Caco-2 (cell line): ENCODE measurements around the gene PKDREJ. TPM values are rescaled to one million over a fixed set of nuclear protein-coding genes. Genes with fewer than 3 reads are reported as not detected.

ENCODE experiments used
- BruUV-seq: library from RNA; stranded (reverse); fragments of 400-500 nt; replicated peaks from 2 replicates; lab custom pipeline; 2021; lab: Mats Ljungman, UMichigan
- CTCF ChIA-PET: fragments of 300-600 bp; sonication (Branson Sonifier 250); formaldehyde crosslinking; loops from one replicate; lab custom pipeline; 2022; ENCODE audit warnings: antibody characterized with exemption; lab: Charles Lee
- POLR2A ChIA-PET: fragments of 300-600 bp; sonication (Branson Sonifier 250); formaldehyde crosslinking; loops from one replicate; lab custom pipeline; 2022; ENCODE audit warnings: antibody characterized with exemption; lab: Charles Lee
- DNase-seq, 2 experiments: peaks; one replicate each; pipeline versions ENCODE4 v3.0.0 to v3.0.0-alpha.2; 2020 to 2022
- H3K27me3 ChIP-seq: replicated peaks from 2 replicates; pipeline ENCODE4 v1.6.0; 2011; ENCODE audit warnings: low read length; ENCODE audit not compliant: control insufficient read depth, insufficient read depth
- H3K36me3 ChIP-seq: 2 replicates; pipeline ENCODE4 v1.5.1; 2011; ENCODE audit warnings: low read length; ENCODE audit not compliant: control insufficient read depth, insufficient read depth
- H3K4me1 ChIP-seq: fragments of 250-450 bp; sonication (Bioruptor Pico); 2 replicates; pipeline ENCODE4 v1.5.1; 2020; ENCODE audit warnings: mild to moderate bottlenecking
- H3K4me3 ChIP-seq: 2 replicates; pipeline ENCODE4 v1.5.1; 2011; ENCODE audit warnings: low read depth, mild to moderate bottlenecking, control low read depth, low read length
- H3K9me3 ChIP-seq: fragments of 250-450 bp; sonication (Bioruptor Pico); 2 replicates; pipeline ENCODE4 v1.5.1; 2020; ENCODE audit warnings: mild to moderate bottlenecking, moderate library complexity
- H3K27ac Mint-ChIP-seq: one replicate; pipeline ENCODE4 v1.8.0; 2022; ENCODE audit warnings: mixed read lengths; ENCODE audit not compliant: unreplicated experiment
- H3K27me3 Mint-ChIP-seq: one replicate; pipeline ENCODE4 v1.8.0; 2022; ENCODE audit warnings: mixed read lengths; ENCODE audit not compliant: insufficient read depth, unreplicated experiment
- H3K36me3 Mint-ChIP-seq: one replicate; pipeline ENCODE4 v1.8.0; 2022; ENCODE audit warnings: mild to moderate bottlenecking, mixed read lengths; ENCODE audit not compliant: insufficient read depth, unreplicated experiment
- H3K4me1 Mint-ChIP-seq: one replicate; pipeline ENCODE4 v1.8.0; 2022; ENCODE audit warnings: low read depth, mixed read lengths; ENCODE audit not compliant: unreplicated experiment
- H3K4me3 Mint-ChIP-seq: one replicate; pipeline ENCODE4 v1.8.0; 2022; ENCODE audit warnings: mild to moderate bottlenecking, moderate library complexity, mixed read lengths; ENCODE audit not compliant: unreplicated experiment
- H3K9me3 Mint-ChIP-seq: one replicate; pipeline ENCODE4 v1.8.0; 2022; ENCODE audit warnings: mixed read lengths; ENCODE audit not compliant: unreplicated experiment
- intact Hi-C: fragments of 100-400 bp; cut with micrococcal nuclease; formaldehyde crosslinking; loops from one replicate; pipeline ENCODE4 v1.10.0; 2022; ENCODE audit not compliant: unreplicated experiment
- total RNA-seq: library from RNA; stranded (reverse); gene quantifications from 2 replicates; pipeline ENCODE4 v1.2.3, GENCODE V29; 2022
- TF ChIP-seq, protein P1 (sequence below), 2 experiments: fragments of 200-600 bp in 1 of 2; IDR thresholded peaks; 1 replicate in 1 of 2; 2 replicates in 1 of 2; pipeline versions ENCODE4 v1.5.1 to v1.8.0; 2011 to 2022; ENCODE audit warnings: antibody characterized with exemption in 1 of 2, control low read depth in 1 of 2, inconsistent platforms in 1 of 2, low read depth in 1 of 2, low read length in 1 of 2, mild to moderate bottlenecking in 1 of 2, moderate library complexity in 1 of 2; ENCODE audit not compliant: insufficient read depth in 1 of 2, severe bottlenecking in 1 of 2, unreplicated experiment in 1 of 2

PKDREJ gene
- total RNA-seq, 1 experiment from 2014 or later: not detected

DNA sequence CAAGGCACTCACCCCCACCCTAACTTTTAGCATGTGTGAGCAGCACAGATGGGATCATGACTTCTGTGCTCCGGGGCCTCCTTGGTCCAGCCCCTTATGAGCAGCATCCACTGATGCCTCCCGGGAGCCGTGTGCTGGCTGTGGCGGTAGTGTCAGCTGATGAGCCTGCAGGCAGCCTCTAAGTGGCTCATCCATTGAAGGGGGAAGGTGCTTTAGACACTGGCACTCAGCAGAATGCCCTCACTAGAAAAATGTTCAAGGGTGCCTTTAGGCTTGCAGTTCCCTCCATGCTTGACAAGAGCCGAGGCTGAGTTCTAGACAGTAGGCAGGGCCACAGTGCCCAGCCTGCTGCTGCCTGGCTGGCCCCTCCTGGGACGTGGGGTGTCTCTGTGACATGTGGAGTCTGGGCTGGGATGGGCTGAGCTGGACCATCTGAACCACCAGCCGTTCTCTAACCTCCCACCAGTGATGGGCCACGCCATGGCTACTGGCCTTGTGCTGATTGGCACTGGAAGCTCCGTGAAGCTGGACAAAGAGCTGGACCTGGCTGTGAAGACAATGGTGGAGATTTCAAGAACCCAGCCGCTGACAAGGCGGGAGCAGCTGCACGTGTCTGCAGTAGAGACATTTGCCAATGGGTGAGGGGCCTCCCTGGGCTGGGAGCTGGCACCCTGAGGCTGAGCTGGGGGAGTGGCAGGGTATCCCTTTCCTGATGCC lies 10.4 kb upstream of the PKDREJ start:
- peaks cover 5% of the 10 kb centered on the region for H3K4me1 Mint-ChIP-seq
- H3K27me3 ChIP-seq: no peaks in the 10 kb centered on the region
- peaks cover 47% of the 10 kb centered on the region for H3K36me3 Mint-ChIP-seq
- no peak overlapping the region for H3K27ac Mint-ChIP-seq
- H3K4me3 ChIP-seq: no peak overlapping the region
- H3K27me3 Mint-ChIP-seq: no peaks in the 10 kb centered on the region
- H3K9me3 Mint-ChIP-seq: no peaks in the 10 kb centered on the region
- peaks cover 6% of the 10 kb centered on the region for H3K36me3 ChIP-seq
- ChIA-PET CTCF (no interaction called here), POLR2A (no interaction called here)
- intact Hi-C loops: no loop called here
- BruUV-seq: no TSS peak
- TF ChIP-seq, protein P1, sequence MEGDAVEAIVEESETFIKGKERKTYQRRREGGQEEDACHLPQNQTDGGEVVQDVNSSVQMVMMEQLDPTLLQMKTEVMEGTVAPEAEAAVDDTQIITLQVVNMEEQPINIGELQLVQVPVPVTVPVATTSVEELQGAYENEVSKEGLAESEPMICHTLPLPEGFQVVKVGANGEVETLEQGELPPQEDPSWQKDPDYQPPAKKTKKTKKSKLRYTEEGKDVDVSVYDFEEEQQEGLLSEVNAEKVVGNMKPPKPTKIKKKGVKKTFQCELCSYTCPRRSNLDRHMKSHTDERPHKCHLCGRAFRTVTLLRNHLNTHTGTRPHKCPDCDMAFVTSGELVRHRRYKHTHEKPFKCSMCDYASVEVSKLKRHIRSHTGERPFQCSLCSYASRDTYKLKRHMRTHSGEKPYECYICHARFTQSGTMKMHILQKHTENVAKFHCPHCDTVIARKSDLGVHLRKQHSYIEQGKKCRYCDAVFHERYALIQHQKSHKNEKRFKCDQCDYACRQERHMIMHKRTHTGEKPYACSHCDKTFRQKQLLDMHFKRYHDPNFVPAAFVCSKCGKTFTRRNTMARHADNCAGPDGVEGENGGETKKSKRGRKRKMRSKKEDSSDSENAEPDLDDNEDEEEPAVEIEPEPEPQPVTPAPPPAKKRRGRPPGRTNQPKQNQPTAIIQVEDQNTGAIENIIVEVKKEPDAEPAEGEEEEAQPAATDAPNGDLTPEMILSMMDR (IDR thresholded peaks at IDR 0.05; ENCODE audit: insufficient read depth in 1 of 2, low read depth in 1 of 2, low read length in 1 of 2, severe bottlenecking in 1 of 2, unreplicated experiment in 1 of 2): no peak
- no peak overlapping the region for H3K4me3 Mint-ChIP-seq
- peaks cover 6% of the 10 kb centered on the region; the same call in 1 of the 2 replicates for H3K4me1 ChIP-seq
- no peak for DNase-seq
- H3K9me3 ChIP-seq: no peaks in the 10 kb centered on the region

- no peak for DNase-seq
- Mint-ChIP-seq H3K27me3 (no peaks in the 10 kb centered on the region), H3K36me3 (peaks cover 51% of the 10 kb centered on the region), H3K4me3 (no peak overlapping the region), H3K9me3 (no peaks in the 10 kb centered on the region), H3K27ac (no peak overlapping the region), H3K4me1 (peaks cover 5% of the 10 kb centered on the region)
- TF ChIP-seq, protein P1 (IDR thresholded peaks at IDR 0.05; ENCODE audit: insufficient read depth in 1 of 2, low read depth in 1 of 2, low read length in 1 of 2, severe bottlenecking in 1 of 2, unreplicated experiment in 1 of 2): no peak
- ChIA-PET CTCF (no interaction called here), POLR2A (no interaction called here)
- Histone ChIP-seq H3K9me3 (no peaks in the 10 kb centered on the region), H3K27me3 (no peaks in the 10 kb centered on the region), H3K4me3 (no peak overlapping the region), H3K4me1 (peaks cover 6% of the 10 kb centered on the region; the same call in 1 of the 2 replicates), H3K36me3 (peaks cover 6% of the 10 kb centered on the region)
- no TSS peak for BruUV-seq
- intact Hi-C loops: no loop called here
These were observed 9.8 kb upstream of the PKDREJ start for GRCh38 chr22:46272762-46273431.

GRCh38 chr22:46272196-46272595 lies 9.1 kb upstream of the PKDREJ start:
- intact Hi-C loops: no loop called here
- Histone ChIP-seq H3K4me3 (no peak overlapping the region), H3K36me3 (peaks cover 6% of the 10 kb centered on the region), H3K27me3 (no peaks in the 10 kb centered on the region), H3K9me3 (no peaks in the 10 kb centered on the region), H3K4me1 (peaks cover 6% of the 10 kb centered on the region; the same call in 1 of the 2 replicates)
- TF ChIP-seq, protein P1 (IDR thresholded peaks at IDR 0.05; ENCODE audit: insufficient read depth in 1 of 2, low read depth in 1 of 2, low read length in 1 of 2, severe bottlenecking in 1 of 2, unreplicated experiment in 1 of 2): no peak
- no peak overlapping the region for H3K27ac Mint-ChIP-seq
- CTCF ChIA-PET: no interaction called here
- H3K4me1 Mint-ChIP-seq: peaks cover 5% of the 10 kb centered on the region
- no TSS peak for BruUV-seq
- no peaks in the 10 kb centered on the region for H3K27me3 Mint-ChIP-seq
- H3K9me3 Mint-ChIP-seq: no peaks in the 10 kb centered on the region
- no peak for DNase-seq
- peaks cover 50% of the 10 kb centered on the region for H3K36me3 Mint-ChIP-seq
- POLR2A ChIA-PET: no interaction called here
- H3K4me3 Mint-ChIP-seq: no peak overlapping the region
